KMS-11 (cell line): ENCODE results near the gene FOXC2.

Experiments
- H2AFZ ChIP-seq: fragments of 200-600 bp; sonication (generic); 2 replicates; pipeline ENCODE4 v1.6.1; 2016; ENCODE audit warnings: antibody characterized with exemption, mixed run types, low read depth
- H3K27ac ChIP-seq: fragments of 200-600 bp; sonication (generic); 2 replicates; pipeline ENCODE4 v1.6.1; 2016; ENCODE audit warnings: mild to moderate bottlenecking, mixed run types
- H3K27me3 ChIP-seq: fragments of 200-600 bp; sonication (generic); 2 replicates; pipeline ENCODE4 v1.6.1; 2017; ENCODE audit warnings: mild to moderate bottlenecking, low read depth, mixed run types, moderate library complexity; ENCODE audit not compliant: insufficient read depth
- H3K36me3 ChIP-seq: fragments of 200-600 bp; sonication (generic); 2 replicates; pipeline ENCODE4 v1.6.1; 2017; ENCODE audit warnings: mild to moderate bottlenecking, mixed run types; ENCODE audit not compliant: insufficient read depth
- H3K4me1 ChIP-seq: fragments of 200-600 bp; sonication (generic); 2 replicates; pipeline ENCODE4 v1.6.1; 2016; ENCODE audit warnings: mild to moderate bottlenecking, low read depth, mixed run types; ENCODE audit not compliant: poor library complexity, severe bottlenecking
- H3K4me2 ChIP-seq: fragments of 200-600 bp; sonication (generic); 2 replicates; pipeline ENCODE4 v1.7.0; 2016; ENCODE audit warnings: mild to moderate bottlenecking, mixed run types
- H3K4me3 ChIP-seq: fragments of 200-600 bp; sonication (generic); IDR thresholded peaks from 2 replicates; pipeline ENCODE4 v1.6.1; 2017; ENCODE audit warnings: low read depth, low read length, mixed read lengths; ENCODE audit not compliant: insufficient read depth
- H3K79me2 ChIP-seq: fragments of 200-600 bp; sonication (generic); 2 replicates; pipeline ENCODE4 v1.6.1; 2016; ENCODE audit warnings: low read depth, mixed run types; ENCODE audit not compliant: insufficient read depth
- H3K9ac ChIP-seq: fragments of 200-600 bp; sonication (generic); 2 replicates; pipeline ENCODE4 v1.6.1; 2016; ENCODE audit warnings: mild to moderate bottlenecking, mixed run types
- H4K20me1 ChIP-seq: fragments of 200-600 bp; sonication (generic); 2 replicates; pipeline ENCODE4 v1.6.1; 2016; ENCODE audit warnings: mild to moderate bottlenecking, mixed run types; ENCODE audit not compliant: insufficient read depth
- CTCF ChIP-seq: fragments of 200-600 bp; sonication (generic); conservative IDR thresholded peaks from 2 replicates; pipeline ENCODE4 v1.6.1; 2017; ENCODE audit warnings: low read depth, mild to moderate bottlenecking, antibody characterized with exemption, low read length, moderate library complexity, mixed read lengths

Gene FOXC2

GRCh38 chr16:86531641-86532525 lies 34.7 kb upstream of the FOXC2 start:
- Histone ChIP-seq H3K4me1 (no peaks in the 10 kb centered on the region), H3K9ac (no peak overlapping the region)
- TF ChIP-seq CTCF = no peak

DNA sequence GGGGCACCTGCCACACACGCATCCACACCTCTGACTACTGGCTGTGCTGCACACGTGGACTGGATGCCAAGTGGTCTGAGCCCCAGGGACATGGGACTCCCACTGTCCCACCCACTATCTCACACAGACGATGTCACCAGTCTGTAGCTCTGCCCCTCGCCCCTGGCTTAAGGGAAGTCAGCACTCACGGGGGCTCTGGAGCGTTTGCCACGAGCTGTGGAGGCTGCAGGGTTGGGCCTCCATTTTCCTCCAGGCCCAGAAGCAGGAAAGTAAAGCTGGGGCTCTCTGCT lies 34.2 kb upstream of the FOXC2 start:
- Histone ChIP-seq H3K27ac (no peak overlapping the region), H3K4me1 (no peaks in the 10 kb centered on the region), H4K20me1 (no peaks in the 10 kb centered on the region), H3K27me3 (no peaks in the 10 kb centered on the region), H2AFZ (no peak overlapping the region), H3K9ac (no peak overlapping the region), H3K4me2 (no peak overlapping the region), H3K36me3 (no peaks in the 10 kb centered on the region), H3K79me2 (no peaks in the 10 kb centered on the region), H3K4me3 (no peak overlapping the region)
- no peak for TF ChIP-seq CTCF

More at GRCh38 chr16:86531641-86532525, 34.7 kb upstream of the FOXC2 start:
- Histone ChIP-seq H3K36me3 (no peaks in the 10 kb centered on the region), H3K27ac (no peak overlapping the region), H2AFZ (no peak overlapping the region), H4K20me1 (no peaks in the 10 kb centered on the region), H3K27me3 (no peaks in the 10 kb centered on the region), H3K79me2 (no peaks in the 10 kb centered on the region), H3K4me2 (no peak overlapping the region), H3K4me3 (no peak overlapping the region)

DNA sequence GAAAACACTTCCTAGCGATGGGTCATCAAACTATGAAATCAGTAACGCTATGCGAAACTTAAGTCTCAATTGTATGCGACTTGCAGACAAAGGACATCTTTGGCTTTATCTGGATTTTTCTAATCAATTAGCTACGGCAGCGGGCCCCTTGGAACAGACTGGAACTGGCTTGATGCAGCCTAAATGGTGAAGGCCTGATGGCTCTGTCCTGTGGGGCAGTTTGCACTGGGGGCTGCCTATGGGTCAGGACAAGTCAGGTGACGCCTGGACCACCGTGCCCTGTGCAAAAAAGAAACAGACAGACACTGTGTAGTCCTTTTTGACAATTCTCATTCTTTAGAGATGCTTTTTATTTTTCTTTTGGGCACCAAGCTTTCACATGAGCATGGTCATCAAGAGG lies 33.6 kb upstream of the FOXC2 start:
- Histone ChIP-seq H3K4me2 (no peak overlapping the region), H2AFZ (no peak overlapping the region), H4K20me1 (no peaks in the 10 kb centered on the region), H3K27ac (no peak overlapping the region), H3K4me3 (no peak overlapping the region), H3K4me1 (no peaks in the 10 kb centered on the region), H3K36me3 (no peaks in the 10 kb centered on the region), H3K79me2 (no peaks in the 10 kb centered on the region), H3K9ac (no peak overlapping the region), H3K27me3 (no peaks in the 10 kb centered on the region)
- TF ChIP-seq CTCF = no peak

- Histone ChIP-seq H3K27me3 (no peaks in the 10 kb centered on the region), H3K27ac (no peak overlapping the region), H3K79me2 (no peaks in the 10 kb centered on the region), H4K20me1 (no peaks in the 10 kb centered on the region), H3K36me3 (no peaks in the 10 kb centered on the region), H2AFZ (no peak overlapping the region), H3K4me2 (no peak overlapping the region), H3K4me1 (no peaks in the 10 kb centered on the region), H3K4me3 (no peak overlapping the region), H3K9ac (no peak overlapping the region)
- TF ChIP-seq CTCF = no peak
Observed at GRCh38 chr16:86533767-86534351, 32.8 kb upstream of the FOXC2 start.
